MCF 10A (cell line): ENCODE measurements around the gene GALR2. TPM values are rescaled to one million over a fixed set of nuclear protein-coding genes. Genes with fewer than 3 reads are reported as not detected.

Source experiments
- BruUV-seq: library from RNA; stranded (reverse); fragments of 400-500 nt; replicated peaks from 2 replicates; lab custom pipeline; 2021; lab: Mats Ljungman, UMichigan
- CTCF ChIA-PET: fragments of 300-600 bp; sonication (Branson Sonifier 250); formaldehyde crosslinking; extraction: SDS; loops from one replicate; lab custom pipeline; 2021; ENCODE audit warnings: antibody characterized with exemption, inconsistent platforms; lab: Yijun Ruan, JAX
- POLR2A ChIA-PET: fragments of 300-600, 350-650 bp; sonication (Branson Sonifier 250); formaldehyde crosslinking; extraction: SDS; loops from one replicate; lab custom pipeline; 2020; ENCODE audit warnings: antibody characterized with exemption, inconsistent platforms; lab: Yijun Ruan, JAX
- DNase-seq: peaks from one replicate; pipeline ENCODE4 v3.0.0-alpha.2; 2018; ENCODE audit not compliant: unreplicated experiment
- H3K27ac Mint-ChIP-seq: one replicate; pipeline ENCODE4 v1.8.0; 2022; ENCODE audit warnings: mild to moderate bottlenecking, low read depth, mixed read lengths; ENCODE audit not compliant: unreplicated experiment
- H3K27me3 Mint-ChIP-seq: one replicate; pipeline ENCODE4 v1.8.0; 2022; ENCODE audit warnings: mixed read lengths; ENCODE audit not compliant: insufficient read depth, unreplicated experiment
- H3K36me3 Mint-ChIP-seq: one replicate; pipeline ENCODE4 v1.8.0; 2022; ENCODE audit warnings: mild to moderate bottlenecking, moderate library complexity, mixed read lengths; ENCODE audit not compliant: insufficient read depth, unreplicated experiment
- H3K4me1 Mint-ChIP-seq: one replicate; pipeline ENCODE4 v1.8.0; 2022; ENCODE audit warnings: mixed read lengths; ENCODE audit not compliant: insufficient read depth, unreplicated experiment
- H3K4me3 Mint-ChIP-seq: one replicate; pipeline ENCODE4 v1.8.0; 2022; ENCODE audit warnings: mild to moderate bottlenecking, moderate library complexity, mixed read lengths; ENCODE audit not compliant: unreplicated experiment
- H3K9me3 Mint-ChIP-seq: one replicate; pipeline ENCODE4 v1.8.0; 2022; ENCODE audit warnings: mixed read lengths; ENCODE audit not compliant: unreplicated experiment
- intact Hi-C: fragments of 100-400 bp; cut with micrococcal nuclease; formaldehyde crosslinking; loops from 2 replicates; pipeline ENCODE4 v1.14.1; 2022
- total RNA-seq: library from RNA; stranded (reverse); gene quantifications from 2 replicates; pipeline ENCODE4 v1.2.3, GENCODE V29; 2022
- TF ChIP-seq, protein P1 (sequence below): fragments of 200-600 bp; IDR thresholded peaks from one replicate; pipeline ENCODE4 v1.8.0; 2022; ENCODE audit warnings: antibody characterized with exemption, mild to moderate bottlenecking; ENCODE audit not compliant: unreplicated experiment

GALR2 gene
- total RNA-seq, 1 experiment from 2014 or later, result 0.37 TPM

DNA sequence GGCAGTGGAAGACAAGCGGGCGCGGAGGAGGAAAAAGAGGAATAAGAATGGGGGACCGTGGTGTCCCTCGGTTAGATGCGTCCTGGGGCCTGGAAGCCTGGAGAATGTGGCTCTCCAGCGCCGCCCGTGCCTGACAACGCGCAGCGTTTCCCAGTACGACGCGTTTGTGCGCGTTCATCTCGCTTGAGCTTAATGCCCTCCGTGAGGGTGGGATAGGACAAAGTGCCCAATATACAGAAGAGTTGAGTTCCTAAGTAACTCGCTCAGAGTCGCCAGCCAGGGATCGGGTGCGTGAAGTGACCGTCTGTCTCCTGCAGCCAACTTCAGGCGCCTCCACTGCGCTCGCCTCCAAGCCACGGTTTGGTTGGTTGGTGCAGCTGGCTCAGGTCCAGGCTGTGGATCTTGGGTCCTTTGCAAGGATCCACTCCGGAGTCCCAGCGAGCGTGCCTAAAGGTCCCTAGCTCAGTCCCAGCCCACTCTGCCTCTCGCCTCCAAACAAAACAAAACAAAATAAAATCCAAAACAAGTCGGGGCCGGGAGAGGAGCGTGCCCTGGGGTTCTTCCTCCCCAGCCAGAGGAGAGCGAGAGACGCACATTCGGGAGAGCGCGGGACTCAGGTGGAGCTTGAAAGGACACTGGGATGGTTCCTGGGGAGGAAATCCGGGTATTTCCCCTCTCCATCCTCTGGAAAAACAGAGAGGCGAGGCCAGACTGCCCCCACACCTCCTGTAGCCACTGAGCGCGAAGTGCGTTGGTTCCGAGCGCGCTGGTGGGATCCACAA is 974 bp downstream of the GALR2 start:
- BruUV-seq, result no TSS peak
- TF ChIP-seq, protein P1, sequence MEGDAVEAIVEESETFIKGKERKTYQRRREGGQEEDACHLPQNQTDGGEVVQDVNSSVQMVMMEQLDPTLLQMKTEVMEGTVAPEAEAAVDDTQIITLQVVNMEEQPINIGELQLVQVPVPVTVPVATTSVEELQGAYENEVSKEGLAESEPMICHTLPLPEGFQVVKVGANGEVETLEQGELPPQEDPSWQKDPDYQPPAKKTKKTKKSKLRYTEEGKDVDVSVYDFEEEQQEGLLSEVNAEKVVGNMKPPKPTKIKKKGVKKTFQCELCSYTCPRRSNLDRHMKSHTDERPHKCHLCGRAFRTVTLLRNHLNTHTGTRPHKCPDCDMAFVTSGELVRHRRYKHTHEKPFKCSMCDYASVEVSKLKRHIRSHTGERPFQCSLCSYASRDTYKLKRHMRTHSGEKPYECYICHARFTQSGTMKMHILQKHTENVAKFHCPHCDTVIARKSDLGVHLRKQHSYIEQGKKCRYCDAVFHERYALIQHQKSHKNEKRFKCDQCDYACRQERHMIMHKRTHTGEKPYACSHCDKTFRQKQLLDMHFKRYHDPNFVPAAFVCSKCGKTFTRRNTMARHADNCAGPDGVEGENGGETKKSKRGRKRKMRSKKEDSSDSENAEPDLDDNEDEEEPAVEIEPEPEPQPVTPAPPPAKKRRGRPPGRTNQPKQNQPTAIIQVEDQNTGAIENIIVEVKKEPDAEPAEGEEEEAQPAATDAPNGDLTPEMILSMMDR, result no peak
- Mint-ChIP-seq H3K4me1 (peaks cover 4% of the 10 kb centered on the region), H3K4me3 (no peak overlapping the region), H3K36me3 (peaks cover 6% of the 10 kb centered on the region), H3K9me3 (no peaks in the 10 kb centered on the region), H3K27me3 (peaks cover 54% of the 10 kb centered on the region), H3K27ac (no peak overlapping the region)
- DNase-seq, result no peak
- intact Hi-C loops, result no loop called here
- POLR2A ChIA-PET, result interaction anchor here (0.7 to 0.9 kb wide), 2 partner anchors 166 to 168 kb away, joined by 3 to 5 read pairs; no protein-coding TSS in a partner anchor
- CTCF ChIA-PET, result interaction anchor here (0.6 to 0.7 kb wide), 2 partner anchors 18 to 482 kb away, joined by 3 to 4 read pairs; no protein-coding TSS in a partner anchor

GRCh38 chr17:76076146-76076764 is 1.7 kb downstream of the GALR2 start:
- Mint-ChIP-seq H3K36me3 (peaks cover 6% of the 10 kb centered on the region), H3K4me1 (peaks cover 4% of the 10 kb centered on the region), H3K9me3 (no peaks in the 10 kb centered on the region), H3K27me3 (peaks cover 54% of the 10 kb centered on the region), H3K27ac (no peak overlapping the region), H3K4me3 (no peak overlapping the region)
- intact Hi-C loops, result no loop called here
- no peak for DNase-seq
- TF ChIP-seq, protein P1, result no peak
- no TSS peak for BruUV-seq
- POLR2A ChIA-PET, result interaction anchor here (0.9 to 1.1 kb wide), 2 partner anchors 19 to 167 kb away, joined by 3 to 5 read pairs; no protein-coding TSS in a partner anchor
- CTCF ChIA-PET, result interaction anchor here (0.6 kb wide), 1 partner anchor 481 kb away, joined by 4 read pairs; no protein-coding TSS in a partner anchor

- TF ChIP-seq, protein P1, result no peak
- BruUV-seq, result no TSS peak
- no peak for DNase-seq
- Mint-ChIP-seq H3K27ac (no peak overlapping the region), H3K9me3 (no peaks in the 10 kb centered on the region), H3K4me3 (no peak overlapping the region), H3K27me3 (peaks cover 54% of the 10 kb centered on the region), H3K36me3 (peaks cover 6% of the 10 kb centered on the region), H3K4me1 (peaks cover 4% of the 10 kb centered on the region)
- CTCF ChIA-PET, result no interaction called here
- POLR2A ChIA-PET, result interaction anchor here (1.1 to 3.5 kb wide), 2 partner anchors 19 to 26 kb away, joined by 3 to 12 read pairs; no protein-coding TSS in a partner anchor
- intact Hi-C loops, result no loop called here
These were observed 2.4 kb downstream of the GALR2 start for GRCh38 chr17:76076765-76077583.
